Measurements from ENCODE around the gene NIPAL4.

NIPAL4 gene

DNA sequence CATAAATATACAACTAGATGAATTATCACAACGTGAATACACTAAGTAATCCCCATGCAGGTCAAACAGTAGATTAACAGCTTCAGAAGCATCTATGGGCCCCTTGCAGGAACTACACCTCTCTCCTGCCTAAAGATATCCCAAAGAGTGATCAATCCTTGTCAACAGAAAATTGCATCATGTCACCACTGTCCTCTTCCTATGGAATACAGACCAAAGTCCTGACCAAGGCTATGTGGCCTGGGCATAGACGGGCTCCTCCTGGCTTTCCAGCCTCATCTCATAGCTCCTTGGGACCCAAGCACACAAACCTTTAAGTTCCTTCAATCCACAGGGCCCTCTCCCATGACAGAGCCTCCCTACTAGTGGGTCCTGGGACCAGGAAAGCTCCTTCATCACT, 25.3 kb downstream of the NIPAL4 start:
- DNase-seq = no peak

DNA sequence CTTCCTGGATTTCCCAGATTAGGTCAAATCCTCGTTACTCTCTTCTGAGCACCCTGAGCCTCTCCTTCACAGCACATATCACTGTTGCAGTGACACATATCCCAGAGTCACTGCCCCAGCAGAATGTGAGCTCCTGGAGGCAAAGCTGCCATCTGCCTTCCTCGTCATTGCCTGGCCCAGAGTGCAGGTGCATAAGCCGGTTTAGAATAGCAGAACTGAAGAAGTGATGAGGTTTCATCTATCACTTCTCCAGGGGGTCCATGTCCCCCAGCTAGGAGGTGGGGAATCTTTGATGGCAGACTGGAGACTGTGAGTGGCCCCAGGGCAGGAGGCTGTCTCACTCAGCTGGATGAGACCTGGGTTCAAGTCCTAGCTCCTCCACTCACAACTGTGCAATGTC, 25.8 kb downstream of the NIPAL4 start:
- no peak for DNase-seq

GRCh38 chr5:157486221-157486681, 26.2 kb downstream of the NIPAL4 start:
- DNase-seq = no peak

- DNase-seq = no peak
These were observed 26.8 kb downstream of the NIPAL4 start for GRCh38 chr5:157486861-157487260.

DNA sequence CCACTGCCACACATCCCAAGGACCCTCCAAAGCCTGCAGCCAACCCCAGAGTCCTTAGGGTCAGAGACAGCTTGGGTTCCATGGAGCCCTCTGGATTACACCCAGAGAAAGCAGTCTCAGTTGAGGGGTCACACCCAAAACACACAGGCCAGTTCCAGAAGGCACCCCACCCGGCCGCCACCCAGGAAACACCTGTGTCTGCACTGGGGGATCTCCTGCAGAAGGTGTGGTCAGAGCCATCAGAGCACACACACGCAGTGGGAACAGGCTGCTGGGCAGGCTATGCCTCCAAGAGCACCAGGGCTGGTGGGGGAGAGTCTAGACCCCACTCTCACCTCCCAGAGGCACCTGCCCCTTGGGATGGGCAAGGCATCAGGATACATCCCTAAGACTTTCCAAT, 27.3 kb downstream of the NIPAL4 start:
- DNase-seq = no peak

- DNase-seq = no peak
These were observed 31.5 kb downstream of the NIPAL4 start for GRCh38 chr5:157491471-157491995.

- no peak for DNase-seq
These were observed 32.9 kb downstream of the NIPAL4 start for GRCh38 chr5:157492886-157493285.

DNA sequence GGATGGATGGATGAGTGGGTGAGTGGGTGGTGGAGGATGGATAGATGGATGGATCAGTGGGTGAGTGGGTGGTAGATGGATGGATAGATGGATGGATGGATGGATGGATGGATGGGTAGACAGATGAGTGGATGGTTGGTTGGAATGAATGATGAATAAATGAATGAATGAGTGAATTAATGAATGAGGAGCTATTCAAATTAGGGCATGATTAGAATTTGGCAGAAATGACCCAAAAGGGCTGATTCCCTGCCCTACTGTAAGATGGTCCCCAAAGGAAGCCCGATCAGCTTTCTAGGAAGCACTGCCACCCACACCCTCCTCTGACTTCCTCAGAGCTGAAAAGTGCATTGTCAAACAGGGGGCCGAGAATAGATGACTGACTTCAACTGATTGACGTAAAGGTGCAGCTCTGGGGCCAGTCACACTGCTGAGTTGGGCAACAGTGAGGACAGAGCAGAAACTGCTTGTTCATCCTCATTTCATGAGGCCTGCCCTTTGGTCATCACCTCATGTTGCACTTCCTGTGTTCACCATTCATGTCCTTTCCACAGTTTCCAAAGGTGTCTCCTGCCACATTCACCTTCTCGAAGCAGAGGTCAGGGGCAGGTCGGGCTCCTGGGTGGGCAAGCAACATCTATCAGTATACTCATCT, 34.3 kb downstream of the NIPAL4 start:
- DNase-seq = no peak

DNA sequence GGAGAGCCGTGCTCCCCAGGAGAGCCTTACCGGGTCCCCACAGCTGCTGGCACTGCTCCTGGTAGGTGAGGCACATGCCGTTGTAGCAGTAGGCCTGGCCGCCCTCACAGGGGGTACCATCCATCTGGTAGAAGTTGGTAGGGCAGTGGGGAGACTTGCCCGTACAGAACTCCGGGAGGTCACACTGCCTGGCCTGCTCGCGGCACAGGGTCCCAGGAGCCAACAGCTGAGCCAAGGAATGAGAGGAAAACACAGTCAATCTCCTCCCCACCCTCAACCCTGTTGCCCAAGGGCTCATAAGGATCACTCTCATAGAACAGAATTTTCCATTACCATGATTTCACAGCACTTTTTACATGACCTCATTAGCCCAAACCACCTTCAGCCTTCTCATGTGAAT, 36.9 kb downstream of the NIPAL4 start:
- no peak for DNase-seq

DNA sequence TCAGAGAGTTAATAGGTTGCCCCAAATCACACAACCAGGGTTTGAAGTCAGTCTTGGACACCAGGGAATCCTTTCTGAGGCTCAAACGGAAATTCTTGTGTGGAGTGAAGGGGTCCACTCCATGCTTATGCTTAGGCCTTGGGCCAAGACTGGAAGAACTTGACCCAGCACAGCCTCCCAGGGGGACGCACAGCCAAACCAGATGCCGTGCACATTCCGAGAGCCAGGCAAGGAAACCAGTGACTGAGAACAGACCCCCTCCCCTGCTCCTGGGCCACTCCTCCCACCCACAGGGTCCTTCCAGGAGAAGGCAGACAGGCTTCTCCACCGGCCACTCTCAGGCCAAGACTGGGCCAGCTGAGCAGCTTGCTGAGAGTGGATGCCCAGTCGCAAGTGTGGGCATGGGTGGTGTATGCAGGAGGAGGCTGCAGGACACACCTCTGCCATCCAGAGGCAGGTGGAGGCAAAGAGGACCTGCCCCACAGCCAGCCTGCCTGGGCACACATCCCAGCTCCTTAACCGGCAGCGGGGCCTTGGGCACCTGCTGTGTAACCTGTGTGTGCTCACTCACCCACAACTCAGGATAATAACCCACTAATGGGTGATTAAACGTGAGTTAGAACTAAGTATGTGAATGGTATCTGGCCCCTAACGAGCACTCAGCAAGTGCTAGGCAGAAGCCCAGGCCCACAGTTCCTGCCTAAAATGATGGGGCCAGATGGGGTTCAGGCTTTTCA, 38.0 kb downstream of the NIPAL4 start:
- no peak for DNase-seq

DNA sequence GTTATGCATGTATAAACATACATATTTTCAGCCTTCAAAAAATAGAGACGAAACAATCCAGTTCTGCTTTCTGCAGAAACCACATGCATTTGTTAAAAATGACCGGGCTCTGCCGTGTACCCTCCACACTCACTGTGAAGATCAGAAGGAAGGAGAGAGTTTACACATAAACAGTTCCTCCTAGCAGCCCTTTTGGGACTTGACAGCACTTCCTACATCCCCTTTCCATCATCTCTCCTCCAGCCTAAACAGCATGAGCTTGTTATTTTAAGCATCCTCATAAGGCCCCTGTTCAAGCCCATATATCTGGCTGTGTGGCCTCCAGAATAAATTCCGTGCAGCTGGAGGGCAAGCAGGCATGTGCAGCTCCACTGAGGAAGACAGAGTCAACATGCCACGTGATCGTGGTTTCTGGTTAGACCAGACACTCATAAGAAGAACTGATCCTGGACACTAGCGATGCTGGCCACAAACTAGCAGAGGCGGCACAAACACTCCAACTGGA, 42.2 kb downstream of the NIPAL4 start:
- peak in 6 of 51 donors; percentile 6 to 19 (median 14) for DNase-seq

- no peak for DNase-seq
These were observed 44.0 kb downstream of the NIPAL4 start for GRCh38 chr5:157504053-157504452.

- DNase-seq = no peak
These were observed 45.5 kb downstream of the NIPAL4 start for GRCh38 chr5:157505496-157505895.

GRCh38 chr5:157506066-157506590, 46.1 kb downstream of the NIPAL4 start:
- DNase-seq = no peak

DNA sequence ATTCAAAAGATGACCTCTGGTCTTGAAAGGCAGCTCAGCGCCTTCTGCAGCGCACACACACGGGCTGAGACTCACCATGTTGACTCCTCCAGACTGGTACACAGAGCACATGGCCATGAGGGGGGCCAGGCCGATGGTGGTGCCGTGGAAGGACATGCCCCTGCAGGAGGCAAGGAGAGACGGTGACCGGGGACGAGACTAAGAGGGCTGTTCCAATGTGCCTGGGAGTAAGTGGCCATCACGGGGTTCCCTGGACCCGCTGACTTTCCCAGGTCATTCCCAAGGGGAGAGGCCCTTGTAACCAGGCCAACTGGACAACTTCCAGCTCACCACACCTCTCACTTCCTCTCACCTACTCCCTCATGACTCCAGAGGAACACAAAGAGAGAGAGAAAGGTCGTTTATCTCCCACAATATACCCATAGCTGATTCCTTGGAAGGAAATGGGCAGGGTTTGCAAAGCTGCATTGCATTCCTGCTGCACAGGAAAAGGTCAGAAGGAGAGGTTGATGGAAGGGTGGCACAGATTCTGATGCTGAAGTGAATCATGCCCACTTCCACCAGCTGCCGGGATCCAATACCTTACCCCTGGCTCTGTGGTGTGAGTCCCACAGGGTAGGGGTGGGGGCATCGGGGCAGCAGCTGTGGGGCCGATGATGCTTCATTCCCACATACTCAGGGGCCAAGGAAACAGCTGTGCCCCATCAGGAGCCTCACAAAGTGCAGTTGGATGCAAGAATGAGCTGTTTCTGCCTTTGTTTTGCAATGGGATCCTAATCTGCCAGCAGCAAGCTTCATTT, 47.2 kb downstream of the NIPAL4 start:
- DNase-seq = no peak

GRCh38 chr5:157509093-157509492, 49.1 kb downstream of the NIPAL4 start:
- DNase-seq = no peak

GRCh38 chr5:157509587-157509986, 49.6 kb downstream of the NIPAL4 start:
- DNase-seq = no peak

- no peak for DNase-seq
These were observed 50.7 kb downstream of the NIPAL4 start for GRCh38 chr5:157510682-157511081.

DNA sequence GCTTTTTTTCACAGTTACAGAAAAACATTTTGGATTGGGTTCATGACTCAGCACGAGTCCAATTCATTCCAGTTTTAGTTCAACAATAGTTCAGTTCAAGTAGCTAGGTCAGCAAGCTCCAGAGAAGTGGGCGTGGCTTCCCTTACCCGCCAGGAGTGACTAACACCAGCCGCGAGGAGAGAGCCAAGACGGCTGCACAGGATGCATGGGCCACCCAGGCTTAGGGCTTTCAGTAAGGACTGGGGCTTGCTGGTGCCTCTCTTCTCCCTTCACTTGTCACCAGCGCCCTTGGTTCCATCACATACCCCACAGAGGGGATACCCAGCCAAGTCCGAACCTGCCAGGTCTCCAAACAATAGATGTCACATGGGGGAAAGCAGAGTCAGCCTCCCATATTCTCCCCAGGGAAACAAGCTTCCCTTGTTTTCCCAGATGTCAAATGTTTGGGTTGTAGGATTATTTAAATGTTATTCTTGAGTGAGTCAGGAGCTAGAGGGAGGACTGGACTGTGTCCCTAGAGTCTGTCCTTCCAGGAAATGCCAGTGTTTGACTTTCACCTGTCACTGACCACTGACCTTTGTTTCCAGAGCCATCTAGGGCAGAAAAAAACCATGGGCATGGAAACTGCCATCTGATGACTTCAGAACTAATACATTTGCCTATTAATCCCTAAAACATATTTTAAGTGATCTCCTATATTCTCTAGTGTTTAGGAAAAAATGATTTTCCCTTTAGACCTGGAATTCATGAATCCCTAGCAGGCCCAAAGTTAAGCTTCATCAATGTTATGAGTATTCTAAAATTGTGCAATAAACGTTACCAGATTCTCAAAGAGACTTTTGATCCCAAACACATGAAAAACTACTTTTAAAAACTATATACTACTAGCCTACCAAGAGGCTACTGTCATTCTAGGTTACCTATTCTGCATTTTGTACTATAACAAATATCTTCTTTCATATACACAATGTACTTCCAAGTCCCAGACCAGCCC, 51.9 kb downstream of the NIPAL4 start:
- peak in 45 of 51 donors; percentile 5 to 82 (median 39) for DNase-seq

- no peak for DNase-seq
These were observed 53.2 kb downstream of the NIPAL4 start for GRCh38 chr5:157513182-157513581.

Data from hypothalamus (tissue), 51 donors.